CD4-positive, alpha-beta T cell treated with Interferon alpha-2 for 1 hour (primary cell): ENCODE measurements around the gene POTEB2.
"Not testable (repeated sequence)": the region's sequence is repeated elsewhere in the genome, so short reads cannot be mapped to it uniquely, and the experiment has no call there.

Experiments used
- DNase-seq, 2 donors: peaks; one replicate each; pipeline ENCODE4 v3.0.0-alpha.2; 2020 to 2022

The POTEB2 gene

GRCh38 chr15:20866214-20866613 lies at the start of gene POTEB2:
POTEB2 (minus strand) TSS chr15:20866314; CDS start chr15:20866281, 33 bp downstream.
- DNase-seq = not testable (repeated sequence)

GRCh38 chr15:20879916-20880315 lies 13.8 kb upstream of the POTEB2 start:
- not testable (repeated sequence) for DNase-seq

GRCh38 chr15:20878464-20878863 lies 12.3 kb upstream of the POTEB2 start:
- DNase-seq = not testable (repeated sequence)

GRCh38 chr15:20877819-20878218 lies 11.7 kb upstream of the POTEB2 start:
- not testable (repeated sequence) for DNase-seq
